ENCODE results near the gene OR56B4.

The OR56B4 gene

GRCh38 chr11:6152126-6152525 lies 44.6 kb downstream of the OR56B4 start:
- DNase-seq = no peak

GRCh38 chr11:6156628-6157359 lies 49.3 kb downstream of the OR56B4 start:
- DNase-seq = no peak

All from CD4-positive, alpha-beta T cell treated with Interleukin-17A for 4 hours (primary cell).